Left lung (tissue), 10 donors: ENCODE data around the gene RPL26. TPM values are rescaled to one million over a fixed set of nuclear protein-coding genes. Genes with fewer than 3 reads are reported as not detected.

Experiments used
- ATAC-seq: fragments of 200-7000 bp; cut with Tn5 transposase; one replicate; pipeline ENCODE4 v1.9.1; 2020; ENCODE audit warnings: moderate library complexity
- DNase-seq, 4 donors: peaks; one replicate each; pipeline ENCODE4 v3.0.0-alpha.2; 2013 to 2020
- H3K27ac ChIP-seq, 2 donors: fragments of 200-600 bp; sonication (generic) in 1 of 2; one replicate each; pipeline versions ENCODE4 v1.5.0 to v1.8.0; 2020 to 2021
- H3K27me3 ChIP-seq, 2 donors: fragments of 200-600 bp; sonication (generic) in 1 of 2; one replicate each; pipeline versions ENCODE4 v1.5.0 to v1.8.0; 2020 to 2021
- H3K36me3 ChIP-seq, 2 donors: fragments of 200-600 bp; sonication (generic) in 1 of 2; one replicate each; pipeline versions ENCODE4 v1.5.0 to v1.8.0; 2020 to 2021
- H3K4me1 ChIP-seq, 2 donors: fragments of 200-600 bp; one replicate each; pipeline ENCODE4 v1.8.0; 2021
- H3K4me3 ChIP-seq, 2 donors: fragments of 200-600 bp; sonication (generic) in 1 of 2; one replicate each; pipeline versions ENCODE4 v1.5.0 to v1.8.0; 2020 to 2021; ENCODE audit warnings: mild to moderate bottlenecking in 1 of 2
- H3K9me3 ChIP-seq, 2 donors: fragments of 200-600 bp; sonication (generic) in 1 of 2; one replicate each; pipeline versions ENCODE4 v1.5.0 to v1.8.0; 2020 to 2021
- CTCF ChIP-seq, 2 donors: fragments of 200-600 bp; sonication (generic) in 1 of 2; IDR thresholded peaks; one replicate each; pipeline versions ENCODE4 v1.5.0 to v1.8.0; 2021; ENCODE audit warnings: antibody characterized with exemption in 2 of 2
- intact Hi-C, 2 donors: fragments of 100-400 bp; cut with DNase I; formaldehyde crosslinking; loops; one replicate each; pipeline versions ENCODE4 v1.11.2 to v1.14.2; 2022
- polyA plus RNA-seq, 6 donors: library from polyadenylated mRNA; unstranded; fragments of 120-200 nt; gene quantifications; one replicate each; pipeline ENCODE4 v1.2.1, GENCODE V29; 2013; ENCODE audit not compliant: insufficient read length in 6 of 6
- total RNA-seq, 2 donors: library from RNA; stranded (reverse); fragmentation: NEBNext Ultra II Directional; extraction: Animal tissue kit (Norgen Biotek cat#: 25700); gene quantifications; one replicate each; pipeline ENCODE4 v1.2.1, GENCODE V29; 2021
- donor health status: DM: no; HTN: yes; CAD: no.
- donor health status: DM: no; HTN: no; CAD: no.

The RPL26 gene
- total and polyA plus RNA-seq, 8 donors = 1,094 to 3,628 (median 3,126) TPM

GRCh38 chr17:8371786-8372185 lies 11.2 kb downstream of the RPL26 start:
- H3K27me3 ChIP-seq = no peaks in the 10 kb centered on the region
- DNase-seq (no peak), ATAC-seq (no peak)
- H3K9me3 ChIP-seq = no peaks in the 10 kb centered on the region
- peaks cover 2 to 25% of the 10 kb centered on the region in 2 donors for H3K4me1 ChIP-seq
- intact Hi-C loops = no loop called here
- TF ChIP-seq CTCF (IDR thresholded peaks at IDR 0.05) = no peak
- H3K36me3 ChIP-seq = peaks cover 0 to 17% of the 10 kb centered on the region in 2 donors
- H3K27ac ChIP-seq = no peak overlapping the region
- H3K4me3 ChIP-seq = no peak overlapping the region

- H3K27ac ChIP-seq = peak overlapping the region in 1 of 2 donors; percentile 31
- no peak overlapping the region for H3K4me3 ChIP-seq
- intact Hi-C loops = no loop called here
- H3K4me1 ChIP-seq = peaks cover 0 to 16% of the 10 kb centered on the region in 2 donors
- no peak for ATAC-seq
- no peaks in the 10 kb centered on the region for H3K9me3 ChIP-seq
- no peak for TF ChIP-seq CTCF (IDR thresholded peaks at IDR 0.05)
- peaks cover 0 to 16% of the 10 kb centered on the region in 2 donors for H3K36me3 ChIP-seq
- no peaks in the 10 kb centered on the region for H3K27me3 ChIP-seq
- no peak for DNase-seq
Measured at GRCh38 chr17:8369944-8370343, 13.0 kb downstream of the RPL26 start.

GRCh38 chr17:8368193-8368592 lies 14.8 kb downstream of the RPL26 start:
- no peak for TF ChIP-seq CTCF (IDR thresholded peaks at IDR 0.05)
- intact Hi-C loops = no loop called here
- H3K4me1 ChIP-seq = peaks cover 0 to 14% of the 10 kb centered on the region in 2 donors
- no peak overlapping the region for H3K27ac ChIP-seq
- H3K27me3 ChIP-seq = no peaks in the 10 kb centered on the region
- H3K36me3 ChIP-seq = peaks cover 0 to 16% of the 10 kb centered on the region in 2 donors
- DNase-seq (no peak), ATAC-seq (no peak)
- H3K4me3 ChIP-seq = no peak overlapping the region
- no peaks in the 10 kb centered on the region for H3K9me3 ChIP-seq

- no peaks in the 10 kb centered on the region for H3K9me3 ChIP-seq
- H3K27me3 ChIP-seq = no peaks in the 10 kb centered on the region
- peak; percentile 79 for ATAC-seq
- H3K36me3 ChIP-seq = peaks cover 0 to 16% of the 10 kb centered on the region in 2 donors
- no peak overlapping the region for H3K4me3 ChIP-seq
- no peak for TF ChIP-seq CTCF (IDR thresholded peaks at IDR 0.05)
- DNase-seq = no peak
- H3K4me1 ChIP-seq = peaks cover 0 to 14% of the 10 kb centered on the region in 2 donors
- H3K27ac ChIP-seq = peak overlapping the region in 1 of 2 donors; percentile 48
- intact Hi-C loops = no loop called here
Measured at GRCh38 chr17:8366231-8366630, 16.8 kb downstream of the RPL26 start.

- H3K4me3 ChIP-seq = no peak overlapping the region
- DNase-seq (no peak), ATAC-seq (no peak)
- peaks cover 0 to 12% of the 10 kb centered on the region in 2 donors for H3K4me1 ChIP-seq
- no peak overlapping the region for H3K27ac ChIP-seq
- intact Hi-C loops = no loop called here
- TF ChIP-seq CTCF (IDR thresholded peaks at IDR 0.05) = no peak
- no peaks in the 10 kb centered on the region for H3K27me3 ChIP-seq
- no peaks in the 10 kb centered on the region for H3K9me3 ChIP-seq
- peaks cover 0 to 16% of the 10 kb centered on the region in 2 donors for H3K36me3 ChIP-seq
Measured at GRCh38 chr17:8365143-8365542, 17.9 kb downstream of the RPL26 start.
